OCI-LY1 (cell line): ENCODE results near the gene CHMP4B.

Source experiments
- CTCF ChIP-seq: fragments of 200-600 bp; sonication (generic), shearing (Covaris generic); IDR thresholded peaks from 2 replicates; pipeline ENCODE4 v1.5.1; 2017; ENCODE audit warnings: mild to moderate bottlenecking, antibody characterized with exemption, low read length, moderate library complexity, mixed read lengths
- EZH2 ChIP-seq: fragments of 200-600 bp; sonication (generic), shearing (Covaris generic); IDR thresholded peaks from 2 replicates; pipeline ENCODE4 v1.8.0; 2017; ENCODE audit warnings: borderline replicate concordance, mixed run types, mild to moderate bottlenecking, antibody characterized with exemption, low read length, moderate library complexity, mixed read lengths

GRCh38 chr20:33789858-33790182 is 21.3 kb upstream of the CHMP4B start:
- TF ChIP-seq CTCF, result no peak
- TF ChIP-seq EZH2, result no peak
